ENCODE data around the gene PSMG3. TPM values are rescaled to one million over a fixed set of nuclear protein-coding genes. Genes with fewer than 3 reads are reported as not detected.

Gene PSMG3
- total RNA-seq, 1 donor from 2014 or later: 31.1 TPM

DNA sequence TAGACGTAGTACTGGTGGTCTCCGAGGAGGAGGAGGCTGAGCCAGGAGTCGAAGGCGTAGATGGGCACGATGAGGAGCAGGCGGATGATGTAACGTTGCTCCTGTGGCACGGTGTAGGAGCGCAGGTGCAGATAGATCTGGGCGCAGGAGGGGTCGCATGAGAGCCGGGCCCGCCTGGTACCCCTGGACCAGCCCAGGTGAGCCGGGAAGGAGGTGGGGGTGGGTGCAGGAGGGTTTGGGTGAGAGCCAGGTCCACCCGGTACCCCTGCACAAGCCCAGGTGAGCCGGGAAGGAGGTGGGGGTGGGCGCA, 19.0 kb downstream of the PSMG3 start:
- Histone ChIP-seq H4K20me1 (ENCODE audit: low read depth) (no peaks in the 10 kb centered on the region), H2AFZ (replicated peaks) (no peak overlapping the region), H3K4me1 (peaks cover 5% of the 10 kb centered on the region), H3K9ac (no peak overlapping the region), H3K27me3 (no peaks in the 10 kb centered on the region), H3K9me3 (ENCODE audit: low read depth) (no peaks in the 10 kb centered on the region), H3F3A (ENCODE audit: low read depth) (no peaks in the 10 kb centered on the region), H3K36me3 (no peaks in the 10 kb centered on the region), H3K27ac (no peak overlapping the region), H3K4me3 (no peak overlapping the region), H3K4me2 (no peak overlapping the region), H3K79me2 (ENCODE audit: low read depth) (no peaks in the 10 kb centered on the region)
- peaks cover 5% of the 10 kb centered on the region for H3K4me1 Mint-ChIP-seq
- no peak overlapping the region for H3K27ac Mint-ChIP-seq
- H3K36me3 Mint-ChIP-seq: no peaks in the 10 kb centered on the region
- peaks cover 3% of the 10 kb centered on the region for H3K27me3 Mint-ChIP-seq (ENCODE audit: insufficient read depth, low read depth)
- no peak overlapping the region for H3K4me3 Mint-ChIP-seq
- DNase-seq (ENCODE audit: low spot score): no peak
- H3K9me3 Mint-ChIP-seq: no peaks in the 10 kb centered on the region
- TF ChIP-seq EZH2phosphoT487 (IDR thresholded peaks at IDR 0.05): no peak
- TF ChIP-seq, protein P1, sequence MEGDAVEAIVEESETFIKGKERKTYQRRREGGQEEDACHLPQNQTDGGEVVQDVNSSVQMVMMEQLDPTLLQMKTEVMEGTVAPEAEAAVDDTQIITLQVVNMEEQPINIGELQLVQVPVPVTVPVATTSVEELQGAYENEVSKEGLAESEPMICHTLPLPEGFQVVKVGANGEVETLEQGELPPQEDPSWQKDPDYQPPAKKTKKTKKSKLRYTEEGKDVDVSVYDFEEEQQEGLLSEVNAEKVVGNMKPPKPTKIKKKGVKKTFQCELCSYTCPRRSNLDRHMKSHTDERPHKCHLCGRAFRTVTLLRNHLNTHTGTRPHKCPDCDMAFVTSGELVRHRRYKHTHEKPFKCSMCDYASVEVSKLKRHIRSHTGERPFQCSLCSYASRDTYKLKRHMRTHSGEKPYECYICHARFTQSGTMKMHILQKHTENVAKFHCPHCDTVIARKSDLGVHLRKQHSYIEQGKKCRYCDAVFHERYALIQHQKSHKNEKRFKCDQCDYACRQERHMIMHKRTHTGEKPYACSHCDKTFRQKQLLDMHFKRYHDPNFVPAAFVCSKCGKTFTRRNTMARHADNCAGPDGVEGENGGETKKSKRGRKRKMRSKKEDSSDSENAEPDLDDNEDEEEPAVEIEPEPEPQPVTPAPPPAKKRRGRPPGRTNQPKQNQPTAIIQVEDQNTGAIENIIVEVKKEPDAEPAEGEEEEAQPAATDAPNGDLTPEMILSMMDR (IDR thresholded peaks at IDR 0.05): no peak
- TF ChIP-seq EZH2 (IDR thresholded peaks at IDR 0.05): no peak

DNA sequence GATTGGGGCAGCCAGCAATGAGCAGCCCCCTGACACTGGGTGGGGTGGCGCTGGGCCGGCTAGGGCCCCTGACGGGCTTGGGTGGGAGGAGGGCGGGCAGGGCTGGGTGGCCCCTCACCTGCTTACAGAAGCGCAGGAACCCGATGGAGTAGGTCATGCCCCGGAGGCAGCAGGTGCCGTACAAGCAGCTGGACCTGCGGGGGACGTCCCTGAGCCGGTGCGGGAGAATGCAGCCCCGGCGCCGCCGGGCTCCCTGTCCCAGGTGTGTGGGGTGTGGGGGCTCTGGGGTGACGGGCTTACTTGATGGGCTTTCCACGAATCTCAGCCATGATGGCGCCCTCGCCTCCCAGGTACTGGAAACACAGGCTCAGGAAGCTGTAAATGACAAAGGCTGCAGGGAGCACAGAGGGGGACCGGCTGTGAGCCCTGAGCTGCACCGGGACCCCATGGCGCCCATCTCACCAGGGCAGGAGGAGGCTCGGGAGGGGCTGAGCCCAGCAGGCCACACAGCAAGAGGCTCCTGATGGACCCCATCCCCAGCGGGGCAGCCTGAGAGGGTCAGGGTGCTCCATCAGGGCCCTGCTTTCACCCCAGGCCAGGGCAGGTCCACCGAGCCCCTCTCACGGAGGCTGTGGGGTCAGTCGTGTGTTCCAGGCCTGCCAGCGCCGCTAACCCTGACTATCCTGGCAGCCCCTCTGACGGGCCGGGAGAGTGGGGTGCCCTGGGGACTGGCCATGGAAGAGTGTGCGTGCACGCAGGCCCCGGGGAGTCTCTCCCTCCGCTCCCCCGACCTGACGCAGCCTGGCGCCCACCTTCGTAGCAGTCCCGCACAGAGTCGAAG, 19.6 kb downstream of the PSMG3 start:
- no peaks in the 10 kb centered on the region for H3K36me3 ChIP-seq
- H3K27ac ChIP-seq: no peak overlapping the region
- Mint-ChIP-seq H3K4me3 (no peak overlapping the region), H3K4me1 (peaks cover 5% of the 10 kb centered on the region), H3K9me3 (no peaks in the 10 kb centered on the region), H3K27me3 (ENCODE audit: insufficient read depth, low read depth) (peaks cover 3% of the 10 kb centered on the region), H3K27ac (no peak overlapping the region), H3K36me3 (no peaks in the 10 kb centered on the region)
- no peaks in the 10 kb centered on the region for H3F3A ChIP-seq (ENCODE audit: low read depth)
- no peak overlapping the region for H3K4me2 ChIP-seq
- H3K4me3 ChIP-seq: no peak overlapping the region
- no peak overlapping the region for H2AFZ ChIP-seq (replicated peaks)
- H4K20me1 ChIP-seq (ENCODE audit: low read depth): no peaks in the 10 kb centered on the region
- TF ChIP-seq EZH2phosphoT487 (IDR thresholded peaks at IDR 0.05) (no peak), EZH2 (IDR thresholded peaks at IDR 0.05) (no peak)
- TF ChIP-seq, protein P1 (IDR thresholded peaks at IDR 0.05): no peak
- no peak for DNase-seq (ENCODE audit: low spot score)
- no peak overlapping the region for H3K9ac ChIP-seq
- peaks cover 3% of the 10 kb centered on the region for H3K4me1 ChIP-seq
- no peaks in the 10 kb centered on the region for H3K27me3 ChIP-seq
- H3K9me3 ChIP-seq (ENCODE audit: low read depth): no peaks in the 10 kb centered on the region
- H3K79me2 ChIP-seq (ENCODE audit: low read depth): no peaks in the 10 kb centered on the region

DNA sequence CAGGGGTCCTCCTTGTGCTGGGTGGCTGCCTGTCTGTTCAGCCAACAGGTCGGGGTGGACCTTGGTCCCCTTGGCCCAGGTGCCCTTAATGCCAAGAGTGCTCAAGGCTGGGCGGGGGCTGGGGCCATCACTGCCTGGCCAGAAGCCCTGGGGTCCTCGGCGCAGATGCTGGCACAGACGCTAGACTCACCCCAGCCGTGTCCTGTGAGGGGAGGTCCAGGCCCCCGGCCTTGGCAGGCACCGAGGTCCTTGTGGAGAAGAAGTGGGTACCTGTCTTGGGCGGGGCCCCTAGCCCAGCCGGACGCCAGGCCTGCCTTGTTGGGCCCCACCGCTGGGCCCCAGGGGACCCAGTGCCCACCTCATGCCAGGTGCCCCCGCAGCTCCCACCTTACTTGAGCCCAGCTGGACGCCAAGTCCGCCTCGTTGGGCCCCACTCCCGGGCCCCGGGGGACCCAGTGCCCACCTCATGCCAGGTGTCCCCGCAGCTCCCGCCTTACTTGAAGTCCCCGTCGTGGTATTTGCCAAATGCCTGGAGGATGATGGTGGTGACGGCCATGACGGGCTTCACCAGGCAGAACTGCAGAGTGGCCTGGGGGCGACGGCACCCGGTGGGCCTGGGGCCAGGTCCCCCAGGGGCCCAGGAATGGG, 20.4 kb downstream of the PSMG3 start:
- H3K36me3 Mint-ChIP-seq: no peaks in the 10 kb centered on the region
- peaks cover 3% of the 10 kb centered on the region for H3K27me3 Mint-ChIP-seq (ENCODE audit: insufficient read depth, low read depth)
- H3K9me3 ChIP-seq (ENCODE audit: low read depth): no peaks in the 10 kb centered on the region
- H3K27ac Mint-ChIP-seq: no peak overlapping the region
- H3K9me3 Mint-ChIP-seq: no peaks in the 10 kb centered on the region
- H3K4me3 Mint-ChIP-seq: peak overlapping the region; percentile 58
- H2AFZ ChIP-seq (replicated peaks): no peak overlapping the region
- H3K4me1 Mint-ChIP-seq: peaks cover 5% of the 10 kb centered on the region
- no peaks in the 10 kb centered on the region for H3K36me3 ChIP-seq
- H3K27ac ChIP-seq: no peak overlapping the region
- DNase-seq (ENCODE audit: low spot score): no peak
- H3K4me1 ChIP-seq: no peaks in the 10 kb centered on the region
- no peaks in the 10 kb centered on the region for H3F3A ChIP-seq (ENCODE audit: low read depth)
- H3K79me2 ChIP-seq (ENCODE audit: low read depth): no peaks in the 10 kb centered on the region
- TF ChIP-seq, protein P1 (IDR thresholded peaks at IDR 0.05): no peak
- TF ChIP-seq EZH2 (IDR thresholded peaks at IDR 0.05) (no peak), EZH2phosphoT487 (IDR thresholded peaks at IDR 0.05) (no peak)
- H3K4me3 ChIP-seq: no peak overlapping the region
- H3K4me2 ChIP-seq: no peak overlapping the region
- H3K9ac ChIP-seq: no peak overlapping the region
- H3K27me3 ChIP-seq: no peaks in the 10 kb centered on the region
- no peaks in the 10 kb centered on the region for H4K20me1 ChIP-seq (ENCODE audit: low read depth)

All from neural progenitor cell (in vitro differentiated cells).